Ishikawa (cell line): ENCODE measurements around the gene ADGRL3.

Experiments
- EP300 ChIP-seq: IDR thresholded peaks from 2 replicates; pipeline ENCODE4 v1.6.1; 2012; ENCODE audit warnings: borderline replicate concordance
- TAF1 ChIP-seq: IDR thresholded peaks from 2 replicates; pipeline ENCODE4 v1.6.1; 2012; ENCODE audit warnings: low read depth, mild to moderate bottlenecking
- TCF12 ChIP-seq: IDR thresholded peaks from 2 replicates; pipeline ENCODE4 v1.6.1; 2012; ENCODE audit warnings: low read depth
- YY1 ChIP-seq: IDR thresholded peaks from 2 replicates; pipeline ENCODE4 v1.6.1; 2012; ENCODE audit warnings: low read depth
- TF ChIP-seq, protein P1 (sequence below): IDR thresholded peaks from 2 replicates; pipeline ENCODE4 v1.6.1; 2012; ENCODE audit warnings: low read depth, mild to moderate bottlenecking
- TF ChIP-seq, protein P2 (sequence below): IDR thresholded peaks from 2 replicates; pipeline ENCODE4 v1.6.1; 2012

DNA sequence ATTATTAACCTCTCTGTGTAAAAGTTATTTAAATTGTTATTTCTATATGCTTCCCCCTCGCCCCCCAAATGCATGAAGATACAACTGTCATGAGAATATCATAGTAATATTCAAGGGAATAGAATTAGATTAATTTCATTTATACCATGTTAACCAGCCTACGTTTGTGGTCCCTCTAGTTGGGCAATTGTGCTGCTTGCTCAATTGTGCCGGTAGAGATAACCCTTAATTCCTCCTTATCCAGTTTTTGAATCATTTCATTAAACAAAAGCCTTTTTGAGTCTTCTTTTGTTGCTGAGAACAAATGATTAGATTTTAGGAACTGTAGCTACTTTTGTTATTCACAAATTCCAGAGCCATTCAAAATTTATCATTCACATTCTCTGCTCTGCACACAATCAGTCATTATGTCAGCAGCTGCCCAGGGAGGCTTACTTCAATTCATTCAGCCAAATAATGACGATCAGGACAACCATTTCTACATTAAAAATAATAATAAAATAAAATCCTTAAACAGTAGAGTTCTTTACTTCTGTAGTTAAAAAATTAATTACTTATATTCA, 98.1 kb downstream of the ADGRL3 start:
- TF ChIP-seq TCF12 (no peak), TAF1 (no peak), YY1 (no peak), EP300 (no peak)
- TF ChIP-seq, protein P1, sequence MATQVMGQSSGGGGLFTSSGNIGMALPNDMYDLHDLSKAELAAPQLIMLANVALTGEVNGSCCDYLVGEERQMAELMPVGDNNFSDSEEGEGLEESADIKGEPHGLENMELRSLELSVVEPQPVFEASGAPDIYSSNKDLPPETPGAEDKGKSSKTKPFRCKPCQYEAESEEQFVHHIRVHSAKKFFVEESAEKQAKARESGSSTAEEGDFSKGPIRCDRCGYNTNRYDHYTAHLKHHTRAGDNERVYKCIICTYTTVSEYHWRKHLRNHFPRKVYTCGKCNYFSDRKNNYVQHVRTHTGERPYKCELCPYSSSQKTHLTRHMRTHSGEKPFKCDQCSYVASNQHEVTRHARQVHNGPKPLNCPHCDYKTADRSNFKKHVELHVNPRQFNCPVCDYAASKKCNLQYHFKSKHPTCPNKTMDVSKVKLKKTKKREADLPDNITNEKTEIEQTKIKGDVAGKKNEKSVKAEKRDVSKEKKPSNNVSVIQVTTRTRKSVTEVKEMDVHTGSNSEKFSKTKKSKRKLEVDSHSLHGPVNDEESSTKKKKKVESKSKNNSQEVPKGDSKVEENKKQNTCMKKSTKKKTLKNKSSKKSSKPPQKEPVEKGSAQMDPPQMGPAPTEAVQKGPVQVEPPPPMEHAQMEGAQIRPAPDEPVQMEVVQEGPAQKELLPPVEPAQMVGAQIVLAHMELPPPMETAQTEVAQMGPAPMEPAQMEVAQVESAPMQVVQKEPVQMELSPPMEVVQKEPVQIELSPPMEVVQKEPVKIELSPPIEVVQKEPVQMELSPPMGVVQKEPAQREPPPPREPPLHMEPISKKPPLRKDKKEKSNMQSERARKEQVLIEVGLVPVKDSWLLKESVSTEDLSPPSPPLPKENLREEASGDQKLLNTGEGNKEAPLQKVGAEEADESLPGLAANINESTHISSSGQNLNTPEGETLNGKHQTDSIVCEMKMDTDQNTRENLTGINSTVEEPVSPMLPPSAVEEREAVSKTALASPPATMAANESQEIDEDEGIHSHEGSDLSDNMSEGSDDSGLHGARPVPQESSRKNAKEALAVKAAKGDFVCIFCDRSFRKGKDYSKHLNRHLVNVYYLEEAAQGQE, result no peak
- TF ChIP-seq, protein P2, sequence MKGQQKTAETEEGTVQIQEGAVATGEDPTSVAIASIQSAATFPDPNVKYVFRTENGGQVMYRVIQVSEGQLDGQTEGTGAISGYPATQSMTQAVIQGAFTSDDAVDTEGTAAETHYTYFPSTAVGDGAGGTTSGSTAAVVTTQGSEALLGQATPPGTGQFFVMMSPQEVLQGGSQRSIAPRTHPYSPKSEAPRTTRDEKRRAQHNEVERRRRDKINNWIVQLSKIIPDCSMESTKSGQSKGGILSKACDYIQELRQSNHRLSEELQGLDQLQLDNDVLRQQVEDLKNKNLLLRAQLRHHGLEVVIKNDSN, result no peak
